Upper lobe of left lung (tissue), 6 donors: ENCODE measurements around the gene PUSL1. TPM values are rescaled to one million over a fixed set of nuclear protein-coding genes. Genes with fewer than 3 reads are reported as not detected.

Experiments
- ATAC-seq, 2 donors: fragments of 200-7000 bp; cut with Tn5 transposase; one replicate each; pipeline ENCODE4 v1.9.1; 2022; ENCODE audit warnings: mild to moderate bottlenecking in 2 of 2, moderate library complexity in 2 of 2; ENCODE audit not compliant: low FRiP score in 2 of 2
- DNase-seq, 2 donors: peaks; one replicate each; pipeline ENCODE4 v3.0.0-alpha.2; 2019 to 2020
- H3K27ac ChIP-seq, 4 donors: fragments of 200-600 bp; sonication (generic); one replicate each; pipeline ENCODE4 v1.5.1; 2016 to 2019
- H3K27me3 ChIP-seq, 4 donors: fragments of 200-600 bp; sonication (generic); one replicate each; pipeline ENCODE4 v1.5.1; 2017 to 2019
- H3K36me3 ChIP-seq, 4 donors: fragments of 200-600 bp; sonication (generic); one replicate each; pipeline ENCODE4 v1.5.1; 2016 to 2019
- H3K4me1 ChIP-seq, 4 donors: fragments of 200-600 bp; sonication (generic); one replicate each; pipeline ENCODE4 v1.5.1; 2018 to 2019
- H3K4me3 ChIP-seq, 4 donors: fragments of 200-600 bp; sonication (generic); one replicate each; pipeline ENCODE4 v1.5.1; 2017 to 2019; ENCODE audit warnings: mild to moderate bottlenecking in 2 of 4, moderate library complexity in 1 of 4
- H3K9me3 ChIP-seq, 4 donors: fragments of 200-600 bp; sonication (generic); one replicate each; pipeline ENCODE4 v1.5.1; 2018 to 2019
- CTCF ChIP-seq, 6 experiments: fragments of 450-650 bp in 4 of 6; fragments of 200-600 bp in 2 of 6; sonication (generic) in 2 of 6; IDR thresholded peaks; one replicate each; pipeline ENCODE4 v1.5.1; 2016 to 2019; ENCODE audit warnings: antibody characterized with exemption in 6 of 6
- EP300 ChIP-seq, 4 donors: sonication (generic); formaldehyde crosslinking; IDR thresholded peaks; one replicate each; pipeline ENCODE4 v1.5.1; 2017; ENCODE audit warnings: antibody characterized with exemption in 4 of 4, control low read depth in 2 of 4
- POLR2A ChIP-seq, 4 donors: fragments of 450-650 bp; IDR thresholded peaks; one replicate each; pipeline ENCODE4 v1.5.1; 2016 to 2017; ENCODE audit warnings: antibody characterized with exemption in 4 of 4, mild to moderate bottlenecking in 2 of 4
- POLR2AphosphoS5 ChIP-seq, 2 donors: sonication (generic); formaldehyde crosslinking; IDR thresholded peaks; one replicate each; pipeline ENCODE4 v1.5.1; 2017; ENCODE audit warnings: antibody characterized with exemption in 2 of 2
- WGBS, 2 donors: methylation state at CpG; one replicate each; pipeline ENCODE4 v1.1.5; 2017 to 2018; 5-methylcytosine and 5-hydroxymethylcytosine counted together
- total RNA-seq, 6 donors: library from RNA; depleted of rRNA in 4 of 6; stranded (reverse); fragments of >200 nt in 4 of 6; gene quantifications; one replicate each; pipeline versions ENCODE4 v1.1.0 to v1.2.1, GENCODE V29; 2016 to 2021
- donor health status: DM: no; HTN: no; CAD: no; lungs with moderate emphysema.
- donor health status: DM: no; HTN: yes; CAD: no; lungs with severe emphysema.

The PUSL1 gene
- total RNA-seq, 6 donors from 2014 or later = 16.8 to 38.8 (median 23.0) TPM

DNA sequence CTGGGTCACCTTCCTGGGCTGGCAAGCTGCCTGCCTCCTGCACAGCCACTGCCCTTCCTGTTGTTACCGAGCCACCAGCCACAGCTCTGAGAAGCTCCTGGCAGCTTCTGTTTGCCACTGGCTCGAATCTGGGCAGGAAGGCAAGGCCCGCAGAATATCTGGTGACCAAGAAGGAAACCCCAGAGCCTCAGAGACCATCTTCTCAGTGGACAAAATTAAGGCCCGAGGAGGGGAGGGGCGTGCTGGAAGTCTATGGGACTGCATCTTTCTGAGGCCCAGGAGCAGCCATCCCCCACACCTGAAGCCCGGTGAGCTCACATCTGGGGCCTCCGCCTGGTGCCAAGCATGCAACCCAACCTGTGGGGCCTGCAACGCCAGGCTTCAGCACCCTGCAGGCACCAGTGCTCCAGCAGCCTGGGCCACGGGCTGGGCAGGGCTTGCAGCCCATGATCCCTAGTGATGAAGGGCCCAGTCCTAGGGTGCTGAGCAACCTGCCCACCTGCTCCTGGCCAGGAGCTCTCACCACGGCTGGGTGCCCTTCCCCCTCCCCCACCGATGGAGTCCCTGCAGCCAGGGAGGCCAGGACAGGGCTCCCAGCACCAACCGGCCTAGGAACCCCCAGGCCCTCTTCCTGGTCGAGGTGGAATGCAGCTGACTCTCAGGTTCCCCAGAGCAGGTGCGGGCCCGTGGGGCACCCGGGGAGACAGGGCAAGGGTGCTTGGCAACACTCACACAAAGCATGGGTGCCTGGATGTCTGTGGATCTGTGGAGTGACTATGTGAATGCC, 17.1 kb downstream of the PUSL1 start:
- Histone ChIP-seq H3K9me3 (no peaks in the 10 kb centered on the region), H3K36me3 (peaks cover 3 to 36% (median 20%) of the 10 kb centered on the region in 4 donors), H3K27ac (peak overlapping the region; percentile 85 to 92 (median 89)), H3K4me3 (peak overlapping the region; percentile 97 to 100 (median 99)), H3K4me1 (peaks cover 29 to 61% (median 36%) of the 10 kb centered on the region in 4 donors), H3K27me3 (no peaks in the 10 kb centered on the region)
- DNase-seq (peak in 1 of 2 donors; percentile 66), ATAC-seq (no peak)
- TF ChIP-seq CTCF (IDR thresholded peaks at IDR 0.05) (peak in 1 of 6 experiments; percentile 4), POLR2A (IDR thresholded peaks at IDR 0.05) (no peak)
- 23 to 35% methylated on average over 6 to 16 of the region's 16 CpGs for WGBS, 2 donors

DNA sequence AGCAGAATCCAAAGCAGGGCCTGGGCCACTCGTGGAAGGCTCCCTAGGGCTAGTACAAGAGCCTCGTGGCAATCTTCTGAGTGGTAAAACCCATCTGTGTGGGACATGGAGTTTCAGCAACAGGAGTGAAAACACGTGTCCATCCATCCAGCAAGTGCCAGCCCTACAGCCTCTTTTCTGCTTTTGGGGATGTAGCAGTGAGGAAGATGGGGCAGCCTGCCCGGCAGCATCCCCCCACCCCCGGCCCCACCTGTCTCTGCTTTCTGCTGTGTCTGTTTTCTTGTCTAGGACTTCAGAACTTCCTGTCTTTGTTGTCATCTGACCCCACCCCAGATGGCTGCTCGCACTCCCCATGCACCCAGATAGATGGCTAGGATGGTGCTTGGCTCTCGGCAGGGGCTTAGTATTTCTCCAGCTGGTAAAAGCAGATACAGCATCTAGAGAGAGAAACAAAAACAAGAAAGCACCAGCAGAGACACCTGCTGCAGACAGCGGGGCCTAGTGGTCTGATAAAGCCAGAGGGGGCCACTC, 17.7 kb downstream of the PUSL1 start:
- Histone ChIP-seq H3K27me3 (no peaks in the 10 kb centered on the region), H3K4me1 (peaks cover 29 to 61% (median 41%) of the 10 kb centered on the region in 4 donors), H3K27ac (peak overlapping the region in 3 of 4 donors; percentile 88 to 92 (median 90)), H3K9me3 (no peaks in the 10 kb centered on the region), H3K4me3 (peak overlapping the region in 3 of 4 donors; percentile 97 to 100 (median 100)), H3K36me3 (peaks cover 3 to 33% (median 19%) of the 10 kb centered on the region in 4 donors)
- no peak for TF ChIP-seq POLR2A (IDR thresholded peaks at IDR 0.05)
- TF ChIP-seq POLR2AphosphoS5 (IDR thresholded peaks at IDR 0.05) = no peak
- no peak for TF ChIP-seq CTCF (IDR thresholded peaks at IDR 0.05)
- no peak for TF ChIP-seq EP300 (IDR thresholded peaks at IDR 0.05)
- ATAC-seq (no peak), DNase-seq (no peak)
- WGBS, 2 donors = 53 to 58% methylated on average over 6 to 8 of the region's 8 CpGs

DNA sequence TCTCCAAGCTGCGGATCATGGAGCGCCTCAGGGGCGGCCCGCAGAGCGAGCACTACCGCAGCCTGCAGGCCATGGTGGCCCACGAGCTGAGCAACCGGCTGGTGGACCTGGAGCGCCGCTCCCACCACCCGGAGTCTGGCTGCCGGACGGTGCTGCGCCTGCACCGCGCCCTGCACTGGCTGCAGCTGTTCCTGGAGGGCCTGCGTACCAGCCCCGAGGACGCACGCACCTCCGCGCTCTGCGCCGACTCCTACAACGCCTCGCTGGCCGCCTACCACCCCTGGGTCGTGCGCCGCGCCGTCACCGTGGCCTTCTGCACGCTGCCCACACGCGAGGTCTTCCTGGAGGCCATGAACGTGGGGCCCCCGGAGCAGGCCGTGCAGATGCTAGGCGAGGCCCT, 18.9 kb downstream of the PUSL1 start:
- no peak for ATAC-seq
- DNase-seq = no peak
- Histone ChIP-seq H3K4me3 (no peak overlapping the region), H3K4me1 (peaks cover 29 to 61% (median 39%) of the 10 kb centered on the region in 4 donors), H3K27ac (no peak overlapping the region), H3K36me3 (peaks cover 0 to 29% (median 19%) of the 10 kb centered on the region in 4 donors), H3K27me3 (no peaks in the 10 kb centered on the region), H3K9me3 (no peaks in the 10 kb centered on the region)
- no peak for TF ChIP-seq POLR2A (IDR thresholded peaks at IDR 0.05)
- TF ChIP-seq CTCF (IDR thresholded peaks at IDR 0.05) = no peak
- TF ChIP-seq POLR2AphosphoS5 (IDR thresholded peaks at IDR 0.05) = no peak
- no peak for TF ChIP-seq EP300 (IDR thresholded peaks at IDR 0.05)
- 93% methylated on average over 31 to 34 of the region's 40 CpGs for WGBS, 2 donors

DNA sequence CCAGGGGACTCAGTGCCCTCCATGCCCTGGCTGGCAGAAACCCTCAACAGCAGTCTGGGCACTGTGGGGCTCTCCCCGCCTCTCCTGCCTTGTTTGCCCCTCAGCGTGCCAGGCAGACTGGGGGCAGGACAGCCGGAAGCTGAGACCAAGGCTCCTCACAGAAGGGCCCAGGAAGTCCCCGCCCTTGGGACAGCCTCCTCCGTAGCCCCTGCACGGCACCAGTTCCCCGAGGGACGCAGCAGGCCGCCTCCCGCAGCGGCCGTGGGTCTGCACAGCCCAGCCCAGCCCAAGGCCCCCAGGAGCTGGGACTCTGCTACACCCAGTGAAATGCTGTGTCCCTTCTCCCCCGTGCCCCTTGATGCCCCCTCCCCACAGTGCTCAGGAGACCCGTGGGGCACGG, 19.9 kb downstream of the PUSL1 start:
- Histone ChIP-seq H3K27me3 (no peaks in the 10 kb centered on the region), H3K9me3 (no peaks in the 10 kb centered on the region), H3K27ac (no peak overlapping the region), H3K4me3 (no peak overlapping the region), H3K4me1 (peaks cover 22 to 62% (median 32%) of the 10 kb centered on the region in 4 donors), H3K36me3 (peaks cover 0 to 29% (median 19%) of the 10 kb centered on the region in 4 donors)
- TF ChIP-seq POLR2A (IDR thresholded peaks at IDR 0.05) (no peak), POLR2AphosphoS5 (IDR thresholded peaks at IDR 0.05) (no peak), CTCF (IDR thresholded peaks at IDR 0.05) (no peak), EP300 (IDR thresholded peaks at IDR 0.05) (no peak)
- 96% methylated on average over 8 of the region's 15 CpGs; no CpG with 5 or more reads in 1 of the 2 donors for WGBS, 2 donors
- DNase-seq (peak in 1 of 2 donors; percentile 76), ATAC-seq (no peak)
